Endothelial cell of umbilical vein (primary cell): ENCODE results near the gene NT5C.

Source experiments
- FOS ChIP-seq: IDR thresholded peaks from 2 replicates; pipeline ENCODE4 v1.6.1; 2011; ENCODE audit warnings: mild to moderate bottlenecking, low read length, moderate library complexity, borderline replicate concordance; ENCODE audit not compliant: insufficient read depth
- POLR2AphosphoS5 ChIP-seq: IDR thresholded peaks from 2 replicates; pipeline ENCODE4 v1.6.1; 2012; ENCODE audit warnings: low read depth, mild to moderate bottlenecking, control low read depth, low read length, moderate library complexity; ENCODE audit not compliant: insufficient read depth
- TF ChIP-seq, protein P1 (sequence below), 2 donors: IDR thresholded peaks; 1 replicate in 1 of 2; 2 replicates in 1 of 2; pipeline ENCODE4 v1.5.1; 2011; ENCODE audit warnings: low read length in 2 of 2, mild to moderate bottlenecking in 2 of 2, moderate library complexity in 2 of 2, control low read depth in 1 of 2, inconsistent platforms in 1 of 2, low read depth in 1 of 2; ENCODE audit not compliant: insufficient read depth in 1 of 2; ENCODE audit errors: extremely low read depth in 1 of 2

DNA sequence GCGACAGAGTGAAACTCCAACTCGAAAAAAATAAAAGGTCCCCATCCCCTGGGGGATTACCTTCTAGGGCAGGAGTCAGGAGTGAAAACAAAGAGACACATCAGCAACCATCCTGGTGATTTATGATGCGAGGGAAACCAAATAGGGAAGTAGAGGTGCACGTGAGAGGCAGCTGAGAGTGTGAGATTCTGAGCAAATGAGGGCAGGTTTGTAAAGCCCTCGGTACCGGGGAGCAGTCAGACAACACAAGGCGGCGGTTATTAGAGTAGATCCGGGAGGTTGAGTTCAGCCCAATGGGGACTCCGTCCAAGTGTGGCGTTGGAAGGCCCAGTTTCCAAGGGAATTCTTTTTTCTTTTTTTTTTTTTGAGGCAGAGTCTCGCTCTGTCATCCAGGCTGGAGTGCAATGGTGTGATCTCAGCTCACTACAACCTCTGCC, 29.1 kb downstream of the NT5C start:
- TF ChIP-seq, protein P1, sequence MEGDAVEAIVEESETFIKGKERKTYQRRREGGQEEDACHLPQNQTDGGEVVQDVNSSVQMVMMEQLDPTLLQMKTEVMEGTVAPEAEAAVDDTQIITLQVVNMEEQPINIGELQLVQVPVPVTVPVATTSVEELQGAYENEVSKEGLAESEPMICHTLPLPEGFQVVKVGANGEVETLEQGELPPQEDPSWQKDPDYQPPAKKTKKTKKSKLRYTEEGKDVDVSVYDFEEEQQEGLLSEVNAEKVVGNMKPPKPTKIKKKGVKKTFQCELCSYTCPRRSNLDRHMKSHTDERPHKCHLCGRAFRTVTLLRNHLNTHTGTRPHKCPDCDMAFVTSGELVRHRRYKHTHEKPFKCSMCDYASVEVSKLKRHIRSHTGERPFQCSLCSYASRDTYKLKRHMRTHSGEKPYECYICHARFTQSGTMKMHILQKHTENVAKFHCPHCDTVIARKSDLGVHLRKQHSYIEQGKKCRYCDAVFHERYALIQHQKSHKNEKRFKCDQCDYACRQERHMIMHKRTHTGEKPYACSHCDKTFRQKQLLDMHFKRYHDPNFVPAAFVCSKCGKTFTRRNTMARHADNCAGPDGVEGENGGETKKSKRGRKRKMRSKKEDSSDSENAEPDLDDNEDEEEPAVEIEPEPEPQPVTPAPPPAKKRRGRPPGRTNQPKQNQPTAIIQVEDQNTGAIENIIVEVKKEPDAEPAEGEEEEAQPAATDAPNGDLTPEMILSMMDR (IDR thresholded peaks at IDR 0.05; ENCODE audit: extremely low read depth in 1 of 2, insufficient read depth in 1 of 2, low read depth in 1 of 2, low read length in 2 of 2) = no peak
- no peak for TF ChIP-seq FOS
- no peak for TF ChIP-seq POLR2AphosphoS5
